Testis (tissue), 2 donors: ENCODE results near the gene INSIG1.

Experiments used
- CTCF ChIP-seq, 3 experiments: fragments of 450-650 bp in 2 of 3; fragments of 200-600 bp in 1 of 3; sonication (generic) in 1 of 3; IDR thresholded peaks; one replicate each; pipeline ENCODE4 v1.5.1; 2016 to 2019; ENCODE audit warnings: antibody characterized with exemption in 3 of 3, mild to moderate bottlenecking in 2 of 3, moderate library complexity in 1 of 3
- POLR2A ChIP-seq: fragments of 450-650 bp; IDR thresholded peaks from one replicate; pipeline ENCODE4 v1.6.1; 2017; ENCODE audit warnings: antibody characterized with exemption, mild to moderate bottlenecking, moderate library complexity

- TF ChIP-seq CTCF (IDR thresholded peaks at IDR 0.05) (no peak), POLR2A (no peak)
These were observed 22.9 kb upstream of the INSIG1 start for GRCh38 chr7:155274633-155275355.
